Transverse colon (tissue), 4 donors: ENCODE measurements around the gene HDAC9. TPM values are rescaled to one million over a fixed set of nuclear protein-coding genes. Genes with fewer than 3 reads are reported as not detected.

Experiments
- DNase-seq: peaks from one replicate; pipeline ENCODE4 v3.0.0-alpha.2; 2019
- H3K27ac ChIP-seq, 4 donors: fragments of 200-600 bp; sonication (generic); 2 replicates each; pipeline ENCODE4 v1.5.1; 2016 to 2018; ENCODE audit warnings: inconsistent platforms in 4 of 4
- H3K27me3 ChIP-seq: fragments of 200-600 bp; sonication (generic); 2 replicates; pipeline ENCODE4 v1.5.1; 2017; ENCODE audit warnings: inconsistent platforms
- H3K36me3 ChIP-seq, 4 donors: fragments of 200-600 bp; sonication (generic); 2 replicates each; pipeline ENCODE4 v1.5.1; 2017 to 2019; ENCODE audit warnings: inconsistent platforms in 4 of 4
- H3K4me1 ChIP-seq, 4 donors: fragments of 200-600 bp; sonication (generic); 2 replicates each; pipeline ENCODE4 v1.5.1; 2017 to 2020; ENCODE audit warnings: inconsistent platforms in 4 of 4
- H3K4me3 ChIP-seq, 4 donors: fragments of 200-600 bp; sonication (generic); 1 replicate in 1 of 4; 2 replicates in 3 of 4; pipeline versions ENCODE4 v1.5.1 to v1.6.1; 2017 to 2019; ENCODE audit warnings: inconsistent platforms in 4 of 4
- H3K9me3 ChIP-seq, 2 donors: fragments of 200-600 bp; sonication (generic); 2 replicates each; pipeline ENCODE4 v1.5.1; 2017 to 2019; ENCODE audit warnings: inconsistent platforms in 2 of 2
- CTCF ChIP-seq, 5 experiments: fragments of 200-600 bp in 3 of 5; fragments of 450-650 bp in 2 of 5; sonication (generic) in 3 of 5; IDR thresholded peaks; 1 replicate in 2 of 5; 2 replicates in 3 of 5; pipeline ENCODE4 v1.5.1; 2016 to 2017; ENCODE audit warnings: antibody characterized with exemption in 5 of 5, inconsistent platforms in 3 of 5, mild to moderate bottlenecking in 2 of 5, moderate library complexity in 1 of 5
- EP300 ChIP-seq: sonication (generic); formaldehyde crosslinking; IDR thresholded peaks from one replicate; pipeline ENCODE4 v1.6.1; 2017; ENCODE audit warnings: antibody characterized with exemption, low read depth
- POLR2A ChIP-seq: fragments of 450-650 bp; IDR thresholded peaks from one replicate; pipeline ENCODE4 v1.6.1; 2016; ENCODE audit warnings: antibody characterized with exemption, mild to moderate bottlenecking, moderate library complexity
- POLR2AphosphoS5 ChIP-seq, 3 donors: sonication (generic); formaldehyde crosslinking; IDR thresholded peaks; one replicate each; pipeline ENCODE4 v1.6.1; 2016; ENCODE audit warnings: antibody characterized with exemption in 3 of 3
- WGBS, 2 donors: methylation state at CpG; one replicate each; pipeline ENCODE4 v1.1.5; 2018; ENCODE audit warnings: low coverage in 1 of 2; 5-methylcytosine and 5-hydroxymethylcytosine counted together
- in situ Hi-C, 4 donors: fragments of 200-750 bp; cut with MboI; loops; one replicate each; pipeline versions ENCODE4 v1.15.0 to v1.15.1; 2017; ENCODE audit warnings: low sequenced_read_pairs in 3 of 4, low pct_ligation_motif_present in 1 of 4, low pct_unique_long_range_greater_than_20kb in 1 of 4
- intact Hi-C: fragments of 100-400 bp; cut with DNase I; formaldehyde crosslinking; loops from one replicate; pipeline ENCODE4 v1.15.1; 2023; ENCODE audit warnings: low total_unique reads
- total RNA-seq, 4 donors: library from RNA; depleted of rRNA; stranded (reverse); fragments of >200 nt; gene quantifications; one replicate each; pipeline ENCODE4 v1.1.0, GENCODE V29; 2016

Gene HDAC9
- total RNA-seq, 4 donors from 2014 or later: 6.0 to 47.5 (median 33.7) TPM

GRCh38 chr7:18771834-18772566, 276.5 kb downstream of the HDAC9 start:
- 39 to 48% methylated on average over 2 of the region's 2 CpGs for whole genome bisulfite sequencing, 2 donors
- no peaks in the 10 kb centered on the region for H3K27me3 ChIP-seq
- no peak for DNase-seq
- no peak overlapping the region for H3K27ac ChIP-seq
- intact Hi-C loops (no loop called here), in situ Hi-C loops (no loop called here)
- no peaks in the 10 kb centered on the region for H3K36me3 ChIP-seq
- no peak overlapping the region for H3K4me3 ChIP-seq
- no peak for TF ChIP-seq POLR2AphosphoS5 (IDR thresholded peaks at IDR 0.05)
- no peak for TF ChIP-seq POLR2A
- TF ChIP-seq EP300: no peak
- no peak for TF ChIP-seq CTCF (IDR thresholded peaks at IDR 0.05)
- no peaks in the 10 kb centered on the region for H3K4me1 ChIP-seq
- H3K9me3 ChIP-seq: no peaks in the 10 kb centered on the region

- no peak for TF ChIP-seq CTCF (IDR thresholded peaks at IDR 0.05)
- TF ChIP-seq POLR2A: no peak
- TF ChIP-seq EP300: no peak
- no peak for TF ChIP-seq POLR2AphosphoS5 (IDR thresholded peaks at IDR 0.05)
- 64 to 89% methylated on average over 1 of the region's 1 CpG for WGBS, 2 donors
- Histone ChIP-seq H3K27ac (no peak overlapping the region), H3K27me3 (no peaks in the 10 kb centered on the region), H3K4me3 (no peak overlapping the region), H3K4me1 (no peaks in the 10 kb centered on the region), H3K36me3 (no peaks in the 10 kb centered on the region), H3K9me3 (no peaks in the 10 kb centered on the region)
- DNase-seq: no peak
- in situ Hi-C loops (no loop called here), intact Hi-C loops (no loop called here)
Observed at GRCh38 chr7:18772567-18772965, 277.0 kb downstream of the HDAC9 start.

GRCh38 chr7:18777314-18777713, 281.8 kb downstream of the HDAC9 start:
- 73 to 90% methylated on average over 2 of the region's 2 CpGs for WGBS, 2 donors
- intact Hi-C loops: no loop called here
- Histone ChIP-seq H3K4me3 (no peak overlapping the region), H3K27me3 (no peaks in the 10 kb centered on the region), H3K4me1 (no peaks in the 10 kb centered on the region), H3K36me3 (no peaks in the 10 kb centered on the region), H3K9me3 (no peaks in the 10 kb centered on the region), H3K27ac (no peak overlapping the region)
- in situ Hi-C loops: no loop called here
- TF ChIP-seq POLR2A (no peak), POLR2AphosphoS5 (IDR thresholded peaks at IDR 0.05) (no peak), CTCF (IDR thresholded peaks at IDR 0.05) (no peak), EP300 (no peak)
- DNase-seq: no peak

- H3K27me3 ChIP-seq: no peaks in the 10 kb centered on the region
- DNase-seq: no peak
- intact Hi-C loops (no loop called here), in situ Hi-C loops (no loop called here)
- no peak for TF ChIP-seq CTCF (IDR thresholded peaks at IDR 0.05)
- no peak for TF ChIP-seq POLR2A
- no peak for TF ChIP-seq EP300
- no peak overlapping the region for H3K27ac ChIP-seq
- H3K4me3 ChIP-seq: no peak overlapping the region
- H3K4me1 ChIP-seq: no peaks in the 10 kb centered on the region
- no peaks in the 10 kb centered on the region for H3K36me3 ChIP-seq
- H3K9me3 ChIP-seq: no peaks in the 10 kb centered on the region
- 56 to 58% methylated on average over 3 of the region's 3 CpGs for WGBS, 2 donors
Observed at GRCh38 chr7:18778594-18778993, 283.0 kb downstream of the HDAC9 start.
